ENCODE data around the gene XIRP1.

XIRP1 gene

GRCh38 chr3:39203860-39204259 is 11.5 kb upstream of the XIRP1 start:
- TF ChIP-seq REST (IDR thresholded peaks at IDR 0.05; ENCODE audit: insufficient read depth in 1 of 2, low read depth in 2 of 2, low read length in 2 of 2) = no peak
- TF ChIP-seq TAF1 (IDR thresholded peaks at IDR 0.05; ENCODE audit: borderline replicate concordance, insufficient read depth, low read length) = no peak
- no peak for TF ChIP-seq SIN3A (IDR thresholded peaks at IDR 0.05; ENCODE audit: borderline replicate concordance, insufficient read depth, low read length)
- no peak for TF ChIP-seq FOXP2 (optimal IDR thresholded peaks at IDR 0.05; ENCODE audit: borderline replicate concordance, extremely low read depth, extremely low read length, insufficient read depth)

GRCh38 chr3:39203402-39203801 is 11.0 kb upstream of the XIRP1 start:
- TF ChIP-seq SIN3A (IDR thresholded peaks at IDR 0.05; ENCODE audit: borderline replicate concordance, insufficient read depth, low read length) (no peak), REST (IDR thresholded peaks at IDR 0.05; ENCODE audit: insufficient read depth in 1 of 2, low read depth in 2 of 2, low read length in 2 of 2) (no peak), TAF1 (IDR thresholded peaks at IDR 0.05; ENCODE audit: borderline replicate concordance, insufficient read depth, low read length) (no peak), FOXP2 (optimal IDR thresholded peaks at IDR 0.05; ENCODE audit: borderline replicate concordance, extremely low read depth, extremely low read length, insufficient read depth) (no peak), POLR2AphosphoS5 (IDR thresholded peaks at IDR 0.05; ENCODE audit: low read depth, low read length) (no peak)

- no peak for TF ChIP-seq SIN3A (IDR thresholded peaks at IDR 0.05; ENCODE audit: borderline replicate concordance, insufficient read depth, low read length)
- TF ChIP-seq TAF1 (IDR thresholded peaks at IDR 0.05; ENCODE audit: borderline replicate concordance, insufficient read depth, low read length) = no peak
- no peak for TF ChIP-seq FOXP2 (optimal IDR thresholded peaks at IDR 0.05; ENCODE audit: borderline replicate concordance, extremely low read depth, extremely low read length, insufficient read depth)
- no peak for TF ChIP-seq REST (IDR thresholded peaks at IDR 0.05; ENCODE audit: insufficient read depth in 1 of 2, low read depth in 2 of 2, low read length in 2 of 2)
- no peak for TF ChIP-seq POLR2AphosphoS5 (IDR thresholded peaks at IDR 0.05; ENCODE audit: low read depth, low read length)
Measured at GRCh38 chr3:39202094-39202493, 9.7 kb upstream of the XIRP1 start.

- no peak for TF ChIP-seq POLR2AphosphoS5 (IDR thresholded peaks at IDR 0.05; ENCODE audit: low read depth, low read length)
- TF ChIP-seq SIN3A (IDR thresholded peaks at IDR 0.05; ENCODE audit: borderline replicate concordance, insufficient read depth, low read length) = no peak
Measured at GRCh38 chr3:39196671-39197356, 4.4 kb upstream of the XIRP1 start.

- no peak for TF ChIP-seq SIN3A (IDR thresholded peaks at IDR 0.05; ENCODE audit: borderline replicate concordance, insufficient read depth, low read length)
- TF ChIP-seq TAF1 (IDR thresholded peaks at IDR 0.05; ENCODE audit: borderline replicate concordance, insufficient read depth, low read length) = no peak
- no peak for TF ChIP-seq POLR2AphosphoS5 (IDR thresholded peaks at IDR 0.05; ENCODE audit: low read depth, low read length)
- TF ChIP-seq REST (IDR thresholded peaks at IDR 0.05; ENCODE audit: insufficient read depth in 1 of 2, low read depth in 2 of 2, low read length in 2 of 2) = no peak
- no peak for TF ChIP-seq FOXP2 (optimal IDR thresholded peaks at IDR 0.05; ENCODE audit: borderline replicate concordance, extremely low read depth, extremely low read length, insufficient read depth)
Measured at GRCh38 chr3:39196034-39196433, 3.6 kb upstream of the XIRP1 start.

Data from PFSK-1 (cell line).